Ovary (tissue), 9 donors: ENCODE results near the gene TMEM255A. TPM values are rescaled to one million over a fixed set of nuclear protein-coding genes. Genes with fewer than 3 reads are reported as not detected.
"Not testable (repeated sequence)": the region's sequence is repeated elsewhere in the genome, so short reads cannot be mapped to it uniquely, and the experiment has no call there.

Experiments
- DNase-seq, 5 donors: peaks; one replicate each; pipeline ENCODE4 v3.0.0-alpha.2; 2019 to 2020
- H3K27ac ChIP-seq, 2 donors: fragments of 200-600 bp; one replicate each; pipeline versions ENCODE4 v1.5.1 to v1.8.0; 2019 to 2022
- H3K27me3 ChIP-seq: fragments of 200-600 bp; one replicate; pipeline ENCODE4 v1.8.0; 2022
- H3K36me3 ChIP-seq: fragments of 200-600 bp; sonication (generic); one replicate; pipeline ENCODE4 v1.5.1; 2019
- H3K4me1 ChIP-seq: one replicate; pipeline ENCODE4 v1.8.1; 2013; ENCODE audit warnings: mild to moderate bottlenecking, moderate library complexity; ENCODE audit not compliant: insufficient read depth
- H3K4me3 ChIP-seq: fragments of 200-600 bp; sonication (generic); one replicate; pipeline ENCODE4 v1.5.1; 2017
- H3K9me3 ChIP-seq, 2 donors: fragments of 200-600 bp in 1 of 2; sonication (generic) in 1 of 2; one replicate each; pipeline versions ENCODE4 v1.5.1 to v1.8.1; 2013 to 2019; ENCODE audit warnings: mild to moderate bottlenecking in 1 of 2, moderate library complexity in 1 of 2
- CTCF ChIP-seq, 3 donors: fragments of 450-650 bp in 2 of 3; fragments of 200-600 bp in 1 of 3; IDR thresholded peaks; one replicate each; pipeline versions ENCODE4 v1.5.1 to v1.8.0; 2016 to 2022; ENCODE audit warnings: antibody characterized with exemption in 3 of 3, mild to moderate bottlenecking in 1 of 3
- EP300 ChIP-seq: sonication (generic); formaldehyde crosslinking; IDR thresholded peaks from one replicate; pipeline ENCODE4 v1.6.1; 2017; ENCODE audit warnings: antibody characterized with exemption
- POLR2A ChIP-seq: fragments of 450-650 bp; IDR thresholded peaks from one replicate; pipeline ENCODE4 v1.6.1; 2017; ENCODE audit warnings: antibody characterized with exemption, mild to moderate bottlenecking, moderate library complexity
- WGBS, 3 donors: extraction: QIAGEN DNeasy Blood & Tissue Kit in 1 of 3; methylation state at CpG; one replicate each; pipeline versions ENCODE4 v1.1.5 to v1.1.7; 2013 to 2017; 5-methylcytosine and 5-hydroxymethylcytosine counted together
- intact Hi-C, 4 donors: fragments of 100-400 bp; cut with DNase I; formaldehyde crosslinking; loops; one replicate each; pipeline versions ENCODE4 v1.11.0 to v1.15.1; 2022 to 2023
- polyA plus RNA-seq, 2 donors: library from polyadenylated mRNA; stranded (reverse); fragments of 200-250 nt in 1 of 2; fragments of 350-450 nt in 1 of 2; fragmentation: Illumina TruSeq in 1 of 2; extraction: RNeasy Lipid Tissue Mini Kit (QIAGEN cat#74804) in 1 of 2; gene quantifications; one replicate each; pipeline ENCODE4 v1.2.3, GENCODE V29; 2013 to 2014
- total RNA-seq, 7 donors: library from RNA; depleted of rRNA in 2 of 7; stranded (reverse); fragments of >200 nt in 2 of 7; fragmentation: NEBNext Ultra II Directional in 3 of 7; extraction: Animal tissue kit (Norgen Biotek cat#: 25700) in 3 of 7; gene quantifications; one replicate each; pipeline versions ENCODE4 v1.1.0 to v1.2.4, GENCODE V29; 2016 to 2023
- donor health status: DM: no; HTN: no; CAD: no; lungs with moderate emphysema.
- donor health status: DM: no; HTN: no; CAD: no.
- donor health status: Bipolar disorder and iron deficiency.
- donor health status: DM: yes; HTN: yes; CAD: no.
- donor health status: DM: no; HTN: no; CAD: no.
- donor health status: DM: yes; HTN: yes; CAD: no.

Gene TMEM255A
- total and polyA plus RNA-seq, 9 donors = 6.7 to 25.2 (median 16.3) TPM

- no peaks in the 10 kb centered on the region for H3K36me3 ChIP-seq
Observed at GRCh38 chrX:120350450-120351138, 39.3 kb upstream of the TMEM255A start.

GRCh38 chrX:120344566-120344965 lies 33.3 kb upstream of the TMEM255A start:
- H3K36me3 ChIP-seq, DNase-seq, H3K27ac ChIP-seq, H3K27me3 ChIP-seq, H3K9me3 ChIP-seq, H3K4me1 ChIP-seq, intact Hi-C loops, H3K4me3 ChIP-seq: not testable (repeated sequence)
- WGBS, 3 donors = 71 to 72% (median 71%) methylated on average over 11 of the region's 11 CpGs

More at GRCh38 chrX:120350450-120351138, 39.3 kb upstream of the TMEM255A start:
- DNase-seq = no peak
- WGBS, 3 donors = 61 to 73% (median 68%) methylated on average over 4 of the region's 4 CpGs
- Histone ChIP-seq H3K9me3 (no peaks in the 10 kb centered on the region), H3K27me3 (no peaks in the 10 kb centered on the region), H3K27ac (no peak overlapping the region), H3K4me1 (no peaks in the 10 kb centered on the region), H3K4me3 (no peak overlapping the region)
- no peak for TF ChIP-seq EP300
- no peak for TF ChIP-seq POLR2A
- no peak for TF ChIP-seq CTCF (IDR thresholded peaks at IDR 0.05)
- intact Hi-C loops = no loop called here

GRCh38 chrX:120336899-120337298 lies 25.6 kb upstream of the TMEM255A start:
- no peaks in the 10 kb centered on the region for H3K36me3 ChIP-seq
- peaks cover 0 to 9% of the 10 kb centered on the region in 2 donors for H3K9me3 ChIP-seq
- no peaks in the 10 kb centered on the region for H3K27me3 ChIP-seq
- no peak overlapping the region for H3K27ac ChIP-seq
- intact Hi-C loops = no loop called here
- no peak overlapping the region for H3K4me3 ChIP-seq
- no peak for DNase-seq
- no peaks in the 10 kb centered on the region for H3K4me1 ChIP-seq
- no peak for TF ChIP-seq POLR2A
- TF ChIP-seq EP300 = no peak

- no peak overlapping the region for H3K4me3 ChIP-seq
- intact Hi-C loops = no loop called here
- H3K9me3 ChIP-seq = peaks cover 0 to 9% of the 10 kb centered on the region in 2 donors
- H3K4me1 ChIP-seq = no peaks in the 10 kb centered on the region
- TF ChIP-seq EP300 (no peak), POLR2A (no peak), CTCF (IDR thresholded peaks at IDR 0.05) (no peak)
- 52 to 59% (median 57%) methylated on average over 2 of the region's 2 CpGs for WGBS, 3 donors
- H3K27ac ChIP-seq = no peak overlapping the region
- H3K27me3 ChIP-seq = no peaks in the 10 kb centered on the region
- no peaks in the 10 kb centered on the region for H3K36me3 ChIP-seq
- no peak for DNase-seq
Observed at GRCh38 chrX:120335289-120335688, 24.0 kb upstream of the TMEM255A start.

- intact Hi-C loops = no loop called here
- Histone ChIP-seq H3K36me3 (no peaks in the 10 kb centered on the region), H3K4me1 (no peaks in the 10 kb centered on the region), H3K27ac (no peak overlapping the region), H3K9me3 (peaks cover 0 to 9% of the 10 kb centered on the region in 2 donors), H3K27me3 (no peaks in the 10 kb centered on the region), H3K4me3 (no peak overlapping the region)
- TF ChIP-seq CTCF (IDR thresholded peaks at IDR 0.05) (no peak), POLR2A (no peak), EP300 (no peak)
- WGBS, 3 donors = 56 to 75% (median 68%) methylated on average over 1 of the region's 1 CpG
- DNase-seq = no peak
Observed at GRCh38 chrX:120334603-120335002, 23.3 kb upstream of the TMEM255A start.
